ENCODE results near the gene MPZL1. TPM values are rescaled to one million over a fixed set of nuclear protein-coding genes. Genes with fewer than 3 reads are reported as not detected.

MPZL1 gene
- total RNA-seq, 1 experiment from 2014 or later, result 71.7 TPM

DNA sequence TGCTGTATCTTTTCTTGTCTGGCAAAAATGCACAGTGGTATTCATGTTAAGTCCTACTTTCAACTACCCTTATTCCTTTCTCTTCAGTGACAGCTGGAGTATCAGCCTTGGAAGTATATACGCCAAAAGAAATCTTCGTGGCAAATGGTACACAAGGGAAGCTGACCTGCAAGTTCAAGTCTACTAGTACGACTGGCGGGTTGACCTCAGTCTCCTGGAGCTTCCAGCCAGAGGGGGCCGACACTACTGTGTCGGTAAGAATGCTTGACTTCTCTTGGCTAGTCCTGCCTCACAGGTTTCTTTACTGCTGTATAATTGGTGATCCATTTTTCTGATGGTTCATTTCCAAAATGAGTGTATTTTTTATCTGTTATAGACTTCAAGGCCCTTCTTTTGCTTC is 43.7 kb downstream of the MPZL1 start (continued):
- TF ChIP-seq EMX1 (CRISPR knock-in tag; IDR thresholded peaks at IDR 0.05), result no peak
- TF ChIP-seq, protein P1, sequence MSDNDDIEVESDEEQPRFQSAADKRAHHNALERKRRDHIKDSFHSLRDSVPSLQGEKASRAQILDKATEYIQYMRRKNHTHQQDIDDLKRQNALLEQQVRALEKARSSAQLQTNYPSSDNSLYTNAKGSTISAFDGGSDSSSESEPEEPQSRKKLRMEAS (CRISPR knock-in tag; IDR thresholded peaks at IDR 0.05), result no peak
- TF ChIP-seq, protein P2, sequence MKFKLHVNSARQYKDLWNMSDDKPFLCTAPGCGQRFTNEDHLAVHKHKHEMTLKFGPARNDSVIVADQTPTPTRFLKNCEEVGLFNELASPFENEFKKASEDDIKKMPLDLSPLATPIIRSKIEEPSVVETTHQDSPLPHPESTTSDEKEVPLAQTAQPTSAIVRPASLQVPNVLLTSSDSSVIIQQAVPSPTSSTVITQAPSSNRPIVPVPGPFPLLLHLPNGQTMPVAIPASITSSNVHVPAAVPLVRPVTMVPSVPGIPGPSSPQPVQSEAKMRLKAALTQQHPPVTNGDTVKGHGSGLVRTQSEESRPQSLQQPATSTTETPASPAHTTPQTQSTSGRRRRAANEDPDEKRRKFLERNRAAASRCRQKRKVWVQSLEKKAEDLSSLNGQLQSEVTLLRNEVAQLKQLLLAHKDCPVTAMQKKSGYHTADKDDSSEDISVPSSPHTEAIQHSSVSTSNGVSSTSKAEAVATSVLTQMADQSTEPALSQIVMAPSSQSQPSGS (CRISPR knock-in tag; IDR thresholded peaks at IDR 0.05; ENCODE audit: borderline replicate concordance, low read depth), result no peak
- no peak for TF ChIP-seq KAT7 (CRISPR knock-in tag; IDR thresholded peaks at IDR 0.05; ENCODE audit: borderline replicate concordance)
- TF ChIP-seq, protein P3, sequence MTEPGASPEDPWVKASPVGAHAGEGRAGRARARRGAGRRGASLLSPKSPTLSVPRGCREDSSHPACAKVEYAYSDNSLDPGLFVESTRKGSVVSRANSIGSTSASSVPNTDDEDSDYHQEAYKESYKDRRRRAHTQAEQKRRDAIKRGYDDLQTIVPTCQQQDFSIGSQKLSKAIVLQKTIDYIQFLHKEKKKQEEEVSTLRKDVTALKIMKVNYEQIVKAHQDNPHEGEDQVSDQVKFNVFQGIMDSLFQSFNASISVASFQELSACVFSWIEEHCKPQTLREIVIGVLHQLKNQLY (CRISPR knock-in tag; IDR thresholded peaks at IDR 0.05), result no peak

DNA sequence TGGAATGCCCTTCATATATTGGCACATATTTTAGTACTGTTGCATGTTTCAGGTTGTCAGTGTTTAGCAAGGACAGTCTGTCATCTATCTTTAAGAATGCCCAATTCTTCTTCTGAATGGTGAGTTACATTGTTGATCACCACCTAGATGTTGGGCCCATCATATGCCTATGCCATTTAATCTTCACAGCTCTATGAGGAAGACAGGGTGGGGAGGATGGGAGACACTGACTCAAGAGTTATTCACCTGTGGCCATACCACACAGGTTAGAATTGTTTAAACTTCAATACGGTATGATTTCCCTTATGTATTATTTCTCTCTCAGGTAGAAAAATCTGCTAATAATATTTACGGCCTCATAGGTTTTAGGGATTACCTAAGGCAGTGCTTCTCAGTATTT is 44.8 kb downstream of the MPZL1 start:
- ATAC-seq (no peak), DNase-seq (ENCODE audit: low spot score) (no peak)
- ChIA-PET CTCF (no interaction called here), POLR2A (no interaction called here)
- TF ChIP-seq, protein P4, sequence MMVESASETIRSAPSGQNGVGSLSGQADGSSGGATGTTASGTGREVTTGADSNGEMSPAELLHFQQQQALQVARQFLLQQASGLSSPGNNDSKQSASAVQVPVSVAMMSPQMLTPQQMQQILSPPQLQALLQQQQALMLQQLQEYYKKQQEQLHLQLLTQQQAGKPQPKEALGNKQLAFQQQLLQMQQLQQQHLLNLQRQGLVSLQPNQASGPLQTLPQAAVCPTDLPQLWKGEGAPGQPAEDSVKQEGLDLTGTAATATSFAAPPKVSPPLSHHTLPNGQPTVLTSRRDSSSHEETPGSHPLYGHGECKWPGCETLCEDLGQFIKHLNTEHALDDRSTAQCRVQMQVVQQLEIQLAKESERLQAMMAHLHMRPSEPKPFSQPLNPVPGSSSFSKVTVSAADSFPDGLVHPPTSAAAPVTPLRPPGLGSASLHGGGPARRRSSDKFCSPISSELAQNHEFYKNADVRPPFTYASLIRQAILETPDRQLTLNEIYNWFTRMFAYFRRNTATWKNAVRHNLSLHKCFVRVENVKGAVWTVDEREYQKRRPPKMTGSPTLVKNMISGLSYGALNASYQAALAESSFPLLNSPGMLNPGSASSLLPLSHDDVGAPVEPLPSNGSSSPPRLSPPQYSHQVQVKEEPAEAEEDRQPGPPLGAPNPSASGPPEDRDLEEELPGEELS (CRISPR knock-in tag; IDR thresholded peaks at IDR 0.05), result no peak
- TF ChIP-seq ZNF232 (CRISPR knock-in tag; IDR thresholded peaks at IDR 0.05) (no peak), FOXJ3 (CRISPR knock-in tag; IDR thresholded peaks at IDR 0.05; ENCODE audit: borderline replicate concordance) (no peak), GTF2I (CRISPR knock-in tag; conservative IDR thresholded peaks at IDR 0.05) (no peak), ZNF671 (CRISPR knock-in tag; IDR thresholded peaks at IDR 0.05) (no peak), GRHL2 (CRISPR knock-in tag; IDR thresholded peaks at IDR 0.05; ENCODE audit: insufficient replicate concordance, severe bottlenecking) (no peak), TCF7 (CRISPR knock-in tag; IDR thresholded peaks at IDR 0.05; ENCODE audit: low read depth) (no peak)
- Mint-ChIP-seq H3K4me1 (peaks cover 11% of the 10 kb centered on the region), H3K36me3 (peaks cover 56% of the 10 kb centered on the region), H3K27me3 (ENCODE audit: low read depth) (peaks cover 63% of the 10 kb centered on the region), H3K4me3 (no peak overlapping the region), H3K9me3 (0 out of 2 replicates have a peak, but pooled peaks cover 2% of the 10 kb centered on the region), H3K27ac (no peak overlapping the region)

DNA sequence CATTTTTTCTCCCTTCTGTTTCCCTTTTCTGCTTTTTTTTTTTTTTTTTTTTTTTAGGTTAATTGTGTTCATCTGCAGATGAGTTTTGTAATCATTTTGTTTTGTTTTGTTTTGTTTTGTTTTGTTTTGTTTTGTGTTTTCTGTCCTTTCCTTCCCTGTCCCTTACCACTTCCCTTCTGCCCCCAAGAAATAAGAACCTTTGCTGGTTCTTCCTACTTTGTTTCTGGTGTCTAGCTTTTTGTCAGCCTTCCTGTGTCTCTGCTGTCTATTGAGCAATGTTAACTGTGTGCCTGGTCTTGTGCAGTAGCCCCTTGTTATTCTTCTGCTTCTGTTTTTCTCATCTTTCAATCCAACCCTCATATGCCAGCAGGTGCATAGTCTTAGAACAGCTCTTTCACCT is 46.0 kb downstream of the MPZL1 start:
- CTCF ChIA-PET, result no interaction called here
- no peak overlapping the region for H3K27ac Mint-ChIP-seq

More for the DNA sequence above, 46.0 kb downstream of the MPZL1 start:
- Mint-ChIP-seq H3K4me1 (peaks cover 7% of the 10 kb centered on the region), H3K36me3 (peaks cover 68% of the 10 kb centered on the region), H3K4me3 (no peak overlapping the region), H3K9me3 (0 out of 2 replicates have a peak, but pooled peaks cover 2% of the 10 kb centered on the region), H3K27me3 (ENCODE audit: low read depth) (peaks cover 75% of the 10 kb centered on the region)
- POLR2A ChIA-PET, result no interaction called here
- ATAC-seq, result no peak
- no peak for TF ChIP-seq CREM (CRISPR knock-in tag; IDR thresholded peaks at IDR 0.05)
- TF ChIP-seq, protein P5, sequence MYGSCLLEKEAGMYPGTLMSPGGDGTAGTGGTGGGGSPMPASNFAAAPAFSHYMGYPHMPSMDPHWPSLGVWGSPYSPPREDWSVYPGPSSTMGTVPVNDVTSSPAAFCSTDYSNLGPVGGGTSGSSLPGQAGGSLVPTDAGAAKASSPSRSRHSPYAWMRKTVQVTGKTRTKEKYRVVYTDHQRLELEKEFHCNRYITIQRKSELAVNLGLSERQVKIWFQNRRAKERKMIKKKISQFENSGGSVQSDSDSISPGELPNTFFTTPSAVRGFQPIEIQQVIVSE (CRISPR knock-in tag; IDR thresholded peaks at IDR 0.05; ENCODE audit: borderline replicate concordance), result no peak
- TF ChIP-seq ELF4 (CRISPR knock-in tag; IDR thresholded peaks at IDR 0.05; ENCODE audit: low read depth), result no peak
- TF ChIP-seq ZNF232 (CRISPR knock-in tag; IDR thresholded peaks at IDR 0.05), result no peak
- TF ChIP-seq, protein P6, sequence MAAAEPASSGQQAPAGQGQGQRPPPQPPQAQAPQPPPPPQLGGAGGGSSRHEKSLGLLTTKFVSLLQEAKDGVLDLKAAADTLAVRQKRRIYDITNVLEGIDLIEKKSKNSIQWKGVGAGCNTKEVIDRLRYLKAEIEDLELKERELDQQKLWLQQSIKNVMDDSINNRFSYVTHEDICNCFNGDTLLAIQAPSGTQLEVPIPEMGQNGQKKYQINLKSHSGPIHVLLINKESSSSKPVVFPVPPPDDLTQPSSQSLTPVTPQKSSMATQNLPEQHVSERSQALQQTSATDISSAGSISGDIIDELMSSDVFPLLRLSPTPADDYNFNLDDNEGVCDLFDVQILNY (CRISPR knock-in tag; IDR thresholded peaks at IDR 0.05), result no peak
- TF ChIP-seq SOX15 (CRISPR knock-in tag; IDR thresholded peaks at IDR 0.05), result no peak
- TF ChIP-seq, protein P7, sequence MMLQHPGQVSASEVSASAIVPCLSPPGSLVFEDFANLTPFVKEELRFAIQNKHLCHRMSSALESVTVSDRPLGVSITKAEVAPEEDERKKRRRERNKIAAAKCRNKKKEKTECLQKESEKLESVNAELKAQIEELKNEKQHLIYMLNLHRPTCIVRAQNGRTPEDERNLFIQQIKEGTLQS (CRISPR knock-in tag; conservative IDR thresholded peaks at IDR 0.05), result no peak
- TF ChIP-seq FOXP1 (CRISPR knock-in tag; IDR thresholded peaks at IDR 0.05; ENCODE audit: borderline replicate concordance), result no peak
- TF ChIP-seq, protein P8, sequence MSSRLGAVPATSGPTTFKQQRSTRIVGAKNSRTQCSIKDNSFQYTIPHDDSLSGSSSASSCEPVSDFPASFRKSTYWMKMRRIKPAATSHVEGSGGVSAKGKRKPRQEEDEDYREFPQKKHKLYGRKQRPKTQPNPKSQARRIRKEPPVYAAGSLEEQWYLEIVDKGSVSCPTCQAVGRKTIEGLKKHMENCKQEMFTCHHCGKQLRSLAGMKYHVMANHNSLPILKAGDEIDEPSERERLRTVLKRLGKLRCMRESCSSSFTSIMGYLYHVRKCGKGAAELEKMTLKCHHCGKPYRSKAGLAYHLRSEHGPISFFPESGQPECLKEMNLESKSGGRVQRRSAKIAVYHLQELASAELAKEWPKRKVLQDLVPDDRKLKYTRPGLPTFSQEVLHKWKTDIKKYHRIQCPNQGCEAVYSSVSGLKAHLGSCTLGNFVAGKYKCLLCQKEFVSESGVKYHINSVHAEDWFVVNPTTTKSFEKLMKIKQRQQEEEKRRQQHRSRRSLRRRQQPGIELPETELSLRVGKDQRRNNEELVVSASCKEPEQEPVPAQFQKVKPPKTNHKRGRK (CRISPR knock-in tag; IDR thresholded peaks at IDR 0.05; ENCODE audit: borderline replicate concordance), result no peak
- TF ChIP-seq NFATC4 (CRISPR knock-in tag; IDR thresholded peaks at IDR 0.05), result no peak
- TF ChIP-seq, protein P2 (CRISPR knock-in tag; IDR thresholded peaks at IDR 0.05; ENCODE audit: borderline replicate concordance, low read depth), result no peak
- no peak for TF ChIP-seq TEAD1 (CRISPR knock-in tag; IDR thresholded peaks at IDR 0.05)
- no peak for DNase-seq (ENCODE audit: low spot score)

Measured in WTC11 (cell line).